GM12878 (cell line): ENCODE data around the gene IQGAP2. TPM values are rescaled to one million over a fixed set of nuclear protein-coding genes. Genes with fewer than 3 reads are reported as not detected.

ENCODE experiments used
- EED ChIP-seq: sonication (generic); IDR thresholded peaks from 2 replicates; pipeline ENCODE4 v1.6.1; 2016; ENCODE audit warnings: antibody characterized with exemption, low read depth
- FOS ChIP-seq: IDR thresholded peaks from 3 replicates; pipeline ENCODE4 v1.6.1; 2011; ENCODE audit warnings: borderline replicate concordance; ENCODE audit not compliant: insufficient read length; ENCODE audit errors: extremely low read depth
- HCFC1 ChIP-seq: fragments of 150-350 bp; IDR thresholded peaks from 2 replicates; pipeline ENCODE4 v1.6.1; 2014; ENCODE audit warnings: low read length
- HDAC6 ChIP-seq: fragments of 200-600 bp; sonication (generic); IDR thresholded peaks from one replicate; pipeline ENCODE4 v1.8.0; 2017; ENCODE audit warnings: antibody characterized with exemption; ENCODE audit not compliant: unreplicated experiment
- HDGF ChIP-seq: fragments of 450-650 bp; IDR thresholded peaks from 2 replicates; pipeline ENCODE4 v1.6.1; 2016; ENCODE audit warnings: antibody characterized with exemption
- IKZF2 ChIP-seq, 2 experiments: fragments of 450-650 bp; IDR thresholded peaks; 2 replicates each; pipeline ENCODE4 v1.6.1; 2017; ENCODE audit warnings: mild to moderate bottlenecking in 2 of 2, moderate library complexity in 2 of 2
- KAT2A ChIP-seq: conservative IDR thresholded peaks from 2 replicates; pipeline ENCODE4 v1.6.1; 2011; ENCODE audit warnings: low read depth, low read length; ENCODE audit not compliant: control insufficient read depth
- MXI1 ChIP-seq: fragments of 150-350 bp; IDR thresholded peaks from 2 replicates; pipeline ENCODE4 v1.6.1; 2011; ENCODE audit warnings: low read depth, mild to moderate bottlenecking, inconsistent platforms, low read length, improper control_type of control experiment
- MYB ChIP-seq: fragments of 150-350 bp; IDR thresholded peaks from 2 replicates; pipeline ENCODE4 v1.6.1; 2014; ENCODE audit warnings: mild to moderate bottlenecking, low read depth, low read length, borderline replicate concordance
- NFIC ChIP-seq: IDR thresholded peaks from 2 replicates; pipeline ENCODE4 v1.6.1; 2012; ENCODE audit warnings: low read depth, mild to moderate bottlenecking, inconsistent platforms, low read length, moderate library complexity
- NR2C2 ChIP-seq: IDR thresholded peaks from 2 replicates; pipeline ENCODE4 v1.6.1; 2011; ENCODE audit warnings: borderline replicate concordance, low read depth; ENCODE audit not compliant: control insufficient read depth, insufficient read length
- PAX5 ChIP-seq: IDR thresholded peaks from 2 replicates; pipeline ENCODE4 v1.6.1; 2011; ENCODE audit warnings: low read depth, low read length, borderline replicate concordance
- RAD21 ChIP-seq: IDR thresholded peaks from 2 replicates; pipeline ENCODE4 v1.6.1; 2011; ENCODE audit warnings: mild to moderate bottlenecking, low read depth, low read length, moderate library complexity; ENCODE audit not compliant: insufficient read depth
- SIX5 ChIP-seq: IDR thresholded peaks from 2 replicates; pipeline ENCODE4 v1.6.1; 2011; ENCODE audit warnings: mild to moderate bottlenecking, low read depth, low read length, moderate library complexity; ENCODE audit not compliant: severe bottlenecking
- SPI1 ChIP-seq: IDR thresholded peaks from 2 replicates; pipeline ENCODE4 v1.6.1; 2011; ENCODE audit warnings: low read depth, mild to moderate bottlenecking, low read length, moderate library complexity, borderline replicate concordance; ENCODE audit not compliant: insufficient read depth
- SUZ12 ChIP-seq: fragments of 200-600 bp; sonication (generic); IDR thresholded peaks from one replicate; pipeline ENCODE4 v1.6.1; 2018; ENCODE audit warnings: antibody characterized with exemption, mild to moderate bottlenecking; ENCODE audit not compliant: unreplicated experiment
- TAF1 ChIP-seq: IDR thresholded peaks from 2 replicates; pipeline ENCODE4 v1.6.1; 2011; ENCODE audit warnings: mild to moderate bottlenecking, low read depth, low read length, borderline replicate concordance
- TBL1XR1 ChIP-seq: IDR thresholded peaks from 2 replicates; pipeline ENCODE4 v1.6.1; 2012; ENCODE audit warnings: low read depth, low read length, improper control_type of control experiment
- TCF12 ChIP-seq: IDR thresholded peaks from 2 replicates; pipeline ENCODE4 v1.6.1; 2011; ENCODE audit warnings: low read depth, mild to moderate bottlenecking, low read length
- TCF3 ChIP-seq: IDR thresholded peaks from 2 replicates; pipeline ENCODE4 v1.6.1; 2012; ENCODE audit warnings: low read depth, mild to moderate bottlenecking, low read length, borderline replicate concordance; ENCODE audit not compliant: insufficient read depth
- ZBED1 ChIP-seq: IDR thresholded peaks from 2 replicates; pipeline ENCODE4 v1.6.1; 2016; ENCODE audit warnings: borderline replicate concordance
- ZNF217 ChIP-seq: fragments of 450-650 bp; IDR thresholded peaks from 2 replicates; pipeline ENCODE4 v1.6.1; 2017; ENCODE audit warnings: antibody characterized with exemption, mild to moderate bottlenecking
- ZNF24 ChIP-seq: fragments of 450-650 bp; IDR thresholded peaks from 2 replicates; pipeline ENCODE4 v1.6.1; 2017; ENCODE audit warnings: antibody characterized with exemption, mild to moderate bottlenecking
- ZNF384 ChIP-seq: IDR thresholded peaks from 2 replicates; pipeline ENCODE4 v1.6.1; 2012; ENCODE audit warnings: low read depth, mild to moderate bottlenecking, low read length, improper control_type of control experiment, borderline replicate concordance
- ZSCAN29 ChIP-seq: fragments of 450-650 bp; IDR thresholded peaks from 2 replicates; pipeline ENCODE4 v1.6.1; 2017; ENCODE audit warnings: mild to moderate bottlenecking, moderate library complexity
- polyA plus RNA-seq, 11 experiments: library from polyadenylated mRNA; depleted of rRNA in 4 of 11; unstranded in 6 of 11; stranded (reverse) in 5 of 11; fragments of >200 nt; fragmentation: Nextera tagmentation in 4 of 11; fragmentation: Illumina TruSeq in 1 of 11; extraction: Ambion mirVana in 4 of 11; extraction: Trizol in 1 of 11; gene quantifications; 1 replicate in 1 of 11; 2 replicates in 10 of 11; pipeline versions ENCODE4 v1.2.1 to v1.2.3, GENCODE V29; 2011 to 2016; ENCODE audit warnings: inconsistent platforms in 2 of 11, missing spikeins in 2 of 11, low read depth in 1 of 11
- total RNA-seq, 4 experiments: library from RNA; depleted of rRNA in 3 of 4; stranded (reverse); fragments of >200 nt in 3 of 4; fragmentation: Illumina TruSeq in 1 of 4; extraction: Trizol in 1 of 4; gene quantifications; 2 replicates each; pipeline versions ENCODE4 v1.2.1 to v1.2.3, GENCODE V29; 2013 to 2021
- TF ChIP-seq, protein P1 (sequence below): fragments of 450-650 bp; formaldehyde crosslinking; IDR thresholded peaks from 2 replicates; pipeline ENCODE4 v1.5.0; 2022; ENCODE audit warnings: mild to moderate bottlenecking, missing genetic modification characterization
- TF ChIP-seq, protein P2 (sequence below): fragments of 450-650 bp; IDR thresholded peaks from 2 replicates; pipeline ENCODE4 v1.6.1; 2017; ENCODE audit warnings: low read depth, mild to moderate bottlenecking, moderate library complexity
- TF ChIP-seq, protein P3 (sequence below): IDR thresholded peaks from 2 replicates; pipeline ENCODE4 v1.6.1; 2011; ENCODE audit warnings: low read depth, mild to moderate bottlenecking, low read length, moderate library complexity, borderline replicate concordance; ENCODE audit errors: extremely low read depth

IQGAP2 gene
- total and polyA plus RNA-seq, 10 of the 15 experiments (the other 5 are each of a cell fraction or from before 2014, with no cell fraction given): 14.5 to 41.4 (median 21.8) TPM

DNA sequence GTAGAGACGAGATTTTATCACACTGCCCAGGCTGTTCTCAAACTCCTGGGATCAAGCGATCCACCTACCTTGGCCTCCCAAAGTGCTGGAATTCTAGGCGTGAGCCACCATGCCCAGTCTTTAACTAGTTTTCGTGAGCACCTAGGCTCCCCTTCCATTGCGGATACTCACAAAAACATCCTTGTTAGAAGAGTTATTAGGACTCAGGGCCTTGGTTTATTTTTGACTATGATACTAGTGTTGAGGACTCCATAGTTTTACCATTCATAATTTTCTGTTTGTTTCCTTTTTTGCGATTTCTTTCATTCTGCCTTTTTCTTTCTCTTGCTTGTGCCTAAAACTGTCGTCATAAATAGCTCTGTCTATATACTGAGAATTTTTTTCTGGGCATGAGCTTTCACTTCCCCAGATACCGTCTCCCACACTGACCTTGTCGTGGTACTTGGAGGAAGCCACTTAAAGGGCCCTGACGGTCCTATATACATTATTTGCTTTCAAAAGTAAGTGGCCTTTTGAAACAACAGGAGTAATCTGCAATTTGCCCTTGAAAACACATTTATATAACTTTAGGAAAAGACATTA, 318.0 kb downstream of the IQGAP2 start (continued):
- TF ChIP-seq SPI1: peak; percentile 96
- peak; percentile 65; the same call in 1 of the 2 replicates for TF ChIP-seq NFIC
- no peak for TF ChIP-seq HDGF
- no peak for TF ChIP-seq ZBED1
- no peak for TF ChIP-seq RAD21
- TF ChIP-seq ZNF217: no peak
- no peak for TF ChIP-seq FOS
- no peak for TF ChIP-seq SUZ12
- TF ChIP-seq KAT2A: no peak
- TF ChIP-seq TCF12: no peak
- TF ChIP-seq TCF3: no peak
- no peak for TF ChIP-seq MXI1
- TF ChIP-seq, protein P1, sequence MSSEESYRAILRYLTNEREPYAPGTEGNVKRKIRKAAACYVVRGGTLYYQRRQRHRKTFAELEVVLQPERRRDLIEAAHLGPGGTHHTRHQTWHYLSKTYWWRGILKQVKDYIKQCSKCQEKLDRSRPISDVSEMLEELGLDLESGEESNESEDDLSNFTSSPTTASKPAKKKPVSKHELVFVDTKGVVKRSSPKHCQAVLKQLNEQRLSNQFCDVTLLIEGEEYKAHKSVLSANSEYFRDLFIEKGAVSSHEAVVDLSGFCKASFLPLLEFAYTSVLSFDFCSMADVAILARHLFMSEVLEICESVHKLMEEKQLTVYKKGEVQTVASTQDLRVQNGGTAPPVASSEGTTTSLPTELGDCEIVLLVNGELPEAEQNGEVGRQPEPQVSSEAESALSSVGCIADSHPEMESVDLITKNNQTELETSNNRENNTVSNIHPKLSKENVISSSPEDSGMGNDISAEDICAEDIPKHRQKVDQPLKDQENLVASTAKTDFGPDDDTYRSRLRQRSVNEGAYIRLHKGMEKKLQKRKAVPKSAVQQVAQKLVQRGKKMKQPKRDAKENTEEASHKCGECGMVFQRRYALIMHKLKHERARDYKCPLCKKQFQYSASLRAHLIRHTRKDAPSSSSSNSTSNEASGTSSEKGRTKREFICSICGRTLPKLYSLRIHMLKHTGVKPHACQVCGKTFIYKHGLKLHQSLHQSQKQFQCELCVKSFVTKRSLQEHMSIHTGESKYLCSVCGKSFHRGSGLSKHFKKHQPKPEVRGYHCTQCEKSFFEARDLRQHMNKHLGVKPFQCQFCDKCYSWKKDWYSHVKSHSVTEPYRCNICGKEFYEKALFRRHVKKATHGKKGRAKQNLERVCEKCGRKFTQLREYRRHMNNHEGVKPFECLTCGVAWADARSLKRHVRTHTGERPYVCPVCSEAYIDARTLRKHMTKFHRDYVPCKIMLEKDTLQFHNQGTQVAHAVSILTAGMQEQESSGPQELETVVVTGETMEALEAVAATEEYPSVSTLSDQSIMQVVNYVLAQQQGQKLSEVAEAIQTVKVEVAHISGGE (CRISPR knock-in tag): no peak
- no peak for TF ChIP-seq SIX5
- TF ChIP-seq ZNF24: no peak
- TF ChIP-seq EED: peak; percentile 70
- TF ChIP-seq HCFC1: no peak
- peak; percentile 81 for TF ChIP-seq TBL1XR1
- no peak for TF ChIP-seq MYB
- no peak for TF ChIP-seq TAF1
- no peak for TF ChIP-seq PAX5
- TF ChIP-seq, protein P2, sequence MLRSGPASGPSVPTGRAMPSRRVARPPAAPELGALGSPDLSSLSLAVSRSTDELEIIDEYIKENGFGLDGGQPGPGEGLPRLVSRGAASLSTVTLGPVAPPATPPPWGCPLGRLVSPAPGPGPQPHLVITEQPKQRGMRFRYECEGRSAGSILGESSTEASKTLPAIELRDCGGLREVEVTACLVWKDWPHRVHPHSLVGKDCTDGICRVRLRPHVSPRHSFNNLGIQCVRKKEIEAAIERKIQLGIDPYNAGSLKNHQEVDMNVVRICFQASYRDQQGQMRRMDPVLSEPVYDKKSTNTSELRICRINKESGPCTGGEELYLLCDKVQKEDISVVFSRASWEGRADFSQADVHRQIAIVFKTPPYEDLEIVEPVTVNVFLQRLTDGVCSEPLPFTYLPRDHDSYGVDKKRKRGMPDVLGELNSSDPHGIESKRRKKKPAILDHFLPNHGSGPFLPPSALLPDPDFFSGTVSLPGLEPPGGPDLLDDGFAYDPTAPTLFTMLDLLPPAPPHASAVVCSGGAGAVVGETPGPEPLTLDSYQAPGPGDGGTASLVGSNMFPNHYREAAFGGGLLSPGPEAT: peak; percentile 83; the same call in 1 of the 2 replicates
- TF ChIP-seq HDAC6: no peak
- TF ChIP-seq, protein P3, sequence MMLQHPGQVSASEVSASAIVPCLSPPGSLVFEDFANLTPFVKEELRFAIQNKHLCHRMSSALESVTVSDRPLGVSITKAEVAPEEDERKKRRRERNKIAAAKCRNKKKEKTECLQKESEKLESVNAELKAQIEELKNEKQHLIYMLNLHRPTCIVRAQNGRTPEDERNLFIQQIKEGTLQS: no peak
- TF ChIP-seq ZSCAN29: no peak
- TF ChIP-seq NR2C2: no peak
- TF ChIP-seq IKZF2 (IDR thresholded peaks at IDR 0.05): peak; percentile 84 to 90
- peak; percentile 84 for TF ChIP-seq ZNF384
